ENCODE results near the gene ARHGEF33.
A peak's percentile ranks its signal among the peaks of the same experiment; 100 is the strongest.

ARHGEF33 gene

DNA sequence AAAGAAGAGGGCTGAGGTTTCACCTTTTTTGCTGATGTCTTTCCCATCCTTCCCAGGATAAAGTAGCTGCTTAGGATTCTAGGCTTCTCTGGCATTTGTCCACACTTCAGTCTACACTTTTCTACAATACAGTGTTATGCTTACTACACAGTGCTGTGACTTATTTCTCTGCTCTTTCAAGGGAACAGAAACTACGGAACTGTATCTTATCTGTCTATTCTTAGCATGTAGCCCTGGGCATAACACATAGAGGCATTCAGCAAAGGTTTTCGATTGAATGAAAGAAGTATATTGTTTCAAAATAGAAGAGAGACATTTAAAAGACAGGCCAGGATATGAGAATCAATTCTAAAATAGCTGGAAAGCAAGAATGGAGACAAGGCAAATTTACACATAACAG is 110.9 kb downstream of the ARHGEF33 start:
- no peak for DNase-seq (ENCODE audit: low read depth, low spot score)
- H3K27ac ChIP-seq = no peak overlapping the region

DNA sequence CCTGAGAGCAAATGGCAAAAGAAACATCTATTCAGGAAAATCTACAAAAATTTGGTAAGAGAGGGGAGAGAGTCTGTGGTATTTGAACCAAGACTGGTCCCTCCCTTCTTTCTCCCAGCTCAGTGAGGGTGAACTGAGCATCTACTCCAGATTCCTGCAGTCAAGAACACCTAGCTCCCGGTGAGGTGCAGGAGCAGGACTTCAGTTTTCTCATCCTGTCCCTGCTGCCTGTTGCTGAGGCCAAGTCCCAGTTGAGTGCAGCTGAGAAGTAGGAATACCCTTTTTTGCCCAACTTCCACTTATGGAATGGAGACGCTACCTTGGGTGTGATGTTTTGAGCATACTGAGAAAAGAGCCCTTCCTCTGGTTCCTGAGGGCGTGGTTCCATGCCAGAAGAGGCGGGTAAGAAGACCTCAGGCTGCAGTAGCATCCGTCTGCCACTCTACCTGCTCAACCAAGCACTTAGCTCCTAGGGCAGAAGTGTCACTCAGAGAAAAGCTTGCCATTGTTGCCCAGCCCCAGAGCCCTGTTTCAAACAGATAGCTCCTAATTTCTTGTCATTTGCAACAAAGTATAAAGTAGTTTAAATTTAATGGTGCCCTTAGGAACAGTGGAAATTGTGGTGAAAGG is 118.3 kb downstream of the ARHGEF33 start:
- no peak overlapping the region for H3K27ac ChIP-seq
- DNase-seq (ENCODE audit: low read depth, low spot score) = no peak

DNA sequence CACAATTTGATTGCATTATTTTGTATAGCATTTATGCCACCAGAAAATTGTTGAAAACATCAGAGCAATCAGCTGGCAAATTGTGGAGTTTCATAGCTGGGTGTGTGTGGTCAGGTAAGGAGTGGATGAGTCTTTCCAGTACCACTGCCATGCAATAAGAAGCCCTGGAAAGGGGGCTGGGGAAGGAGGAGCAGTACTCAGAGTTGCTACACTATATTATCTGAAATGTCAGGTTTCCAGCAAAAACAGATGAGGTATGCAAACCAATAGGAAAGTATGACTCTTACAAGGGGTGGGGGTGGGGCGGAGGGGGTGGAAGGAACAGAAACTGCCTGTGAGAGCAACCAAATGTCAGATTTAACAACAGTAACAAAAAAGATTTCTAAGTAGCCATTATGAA is 119.0 kb downstream of the ARHGEF33 start:
- H3K27ac ChIP-seq = no peak overlapping the region
- no peak for DNase-seq (ENCODE audit: low read depth, low spot score)

DNA sequence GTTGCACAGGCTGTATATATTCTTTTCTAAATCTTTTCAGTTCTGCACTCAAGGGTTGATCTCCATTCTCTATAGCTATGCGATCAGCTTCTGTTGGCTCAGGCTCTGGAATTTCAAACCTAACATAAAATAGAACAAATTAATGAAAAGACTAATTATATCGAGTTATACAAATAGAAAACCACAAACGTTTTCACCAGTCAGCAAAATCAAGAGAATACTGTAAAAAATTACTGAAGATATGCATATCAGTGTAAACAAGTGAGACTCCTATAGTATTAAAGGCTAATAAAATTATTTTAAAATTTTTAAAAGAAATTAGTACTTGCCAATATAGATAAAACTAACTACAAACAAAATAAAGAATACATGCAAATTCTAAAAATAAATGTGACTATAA is 124.2 kb downstream of the ARHGEF33 start:
- no peak for DNase-seq (ENCODE audit: low read depth, low spot score)
- no peak overlapping the region for H3K27ac ChIP-seq

DNA sequence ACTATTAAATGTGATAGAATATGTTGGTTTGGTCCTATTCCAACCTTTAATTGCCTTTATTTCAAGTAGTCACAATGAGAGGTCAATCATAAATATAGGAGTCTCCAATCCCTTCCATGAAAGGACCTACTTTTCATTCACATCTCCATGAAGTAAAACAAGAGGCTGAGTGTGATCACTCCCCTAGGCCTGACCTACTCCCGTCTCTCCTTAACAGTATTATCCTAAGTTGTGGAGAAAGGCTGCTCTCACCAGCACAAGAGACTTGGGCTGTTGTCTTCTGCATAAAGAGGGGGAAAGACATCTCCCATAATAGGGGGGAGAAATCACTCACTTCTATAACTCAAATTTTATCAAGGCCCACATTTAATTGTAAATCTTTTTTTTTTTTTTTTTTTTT is 125.7 kb downstream of the ARHGEF33 start:
- no peak overlapping the region for H3K27ac ChIP-seq
- DNase-seq (ENCODE audit: low read depth, low spot score) = no peak

DNA sequence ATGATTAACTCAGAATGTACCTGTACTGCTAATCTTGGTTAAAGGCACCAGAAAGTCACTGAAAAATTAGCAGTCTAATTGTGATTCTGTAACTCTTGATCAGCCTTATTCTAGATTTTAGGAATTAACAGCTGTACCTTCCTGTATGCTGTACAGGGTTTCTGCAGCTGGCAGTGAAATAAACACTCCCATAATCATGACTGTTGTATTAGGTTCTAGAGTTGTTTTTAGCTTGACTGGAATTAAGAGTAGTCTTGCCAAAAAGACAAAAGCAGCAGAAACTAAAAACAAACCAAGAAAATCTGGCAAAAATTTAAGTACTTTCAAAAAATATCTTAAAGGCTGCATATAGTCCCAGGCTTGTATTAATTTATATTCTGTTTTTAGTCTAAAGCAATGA is 127.7 kb downstream of the ARHGEF33 start:
- no peak overlapping the region for H3K27ac ChIP-seq
- DNase-seq (ENCODE audit: low read depth, low spot score) = no peak

DNA sequence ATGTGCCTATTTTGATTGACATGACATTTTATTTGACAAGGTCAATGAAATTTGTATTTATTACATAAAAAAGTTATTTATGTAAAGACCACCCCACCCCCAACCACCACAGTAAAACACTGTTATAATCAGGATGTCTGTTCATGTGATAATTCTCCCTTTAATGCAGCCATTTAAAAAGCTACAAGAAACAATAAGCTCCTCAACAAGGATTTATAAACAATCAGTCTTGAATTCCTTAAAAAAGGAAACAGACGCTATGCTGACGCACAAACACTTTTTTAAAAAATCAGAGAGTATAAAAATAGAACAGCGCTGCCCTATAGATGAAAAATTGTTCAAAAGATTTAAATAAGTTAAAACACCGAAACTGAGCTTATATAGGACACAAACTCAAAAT is 129.0 kb downstream of the ARHGEF33 start:
- no peak for DNase-seq (ENCODE audit: low read depth, low spot score)
- no peak overlapping the region for H3K27ac ChIP-seq

DNA sequence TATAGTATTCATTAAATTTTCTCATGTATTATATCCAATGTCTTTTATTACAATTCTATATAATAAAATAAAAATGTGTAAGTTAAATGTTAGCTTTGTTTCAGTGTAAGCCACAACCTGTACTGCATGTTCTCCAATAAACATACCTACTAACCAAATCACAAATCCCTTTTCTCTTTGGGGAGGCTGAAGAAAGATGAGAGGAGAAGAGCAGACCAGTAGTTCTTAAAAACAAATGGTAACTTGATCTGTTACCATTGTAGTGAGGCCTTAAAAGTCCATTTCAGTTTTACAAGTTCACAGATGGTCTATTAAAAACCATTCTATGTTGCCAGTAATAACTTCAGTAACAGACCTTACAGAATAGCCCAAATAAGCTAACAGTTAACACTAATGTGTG is 130.7 kb downstream of the ARHGEF33 start:
- H3K27ac ChIP-seq = no peak overlapping the region
- no peak for DNase-seq (ENCODE audit: low read depth, low spot score)

DNA sequence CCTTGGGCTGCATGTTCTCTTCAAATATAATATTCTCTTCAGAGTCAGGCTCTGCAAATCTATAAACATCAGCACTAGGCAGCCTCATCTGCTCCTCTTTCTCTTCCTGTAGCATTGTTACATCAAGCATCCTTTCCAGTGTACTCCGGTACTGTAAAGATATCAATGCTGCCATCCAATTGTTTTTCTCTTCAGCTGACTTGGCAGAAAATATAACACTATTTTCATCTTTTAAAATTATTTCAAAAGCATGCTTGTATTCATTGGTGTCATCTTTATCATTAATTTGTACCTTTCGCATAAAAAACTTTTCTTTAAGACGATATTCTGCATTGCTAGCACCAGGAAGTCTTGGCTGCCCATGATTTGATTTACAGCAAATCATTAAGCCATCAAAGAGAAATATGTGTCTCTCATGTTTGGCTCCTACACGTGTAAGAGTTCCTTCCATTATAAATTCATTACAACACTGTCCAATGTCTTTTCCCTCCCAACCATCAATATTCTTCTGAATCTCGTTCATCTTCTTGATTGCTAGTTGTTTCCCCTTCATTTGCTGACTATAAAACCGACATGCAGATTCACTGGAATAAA is 133.1 kb downstream of the ARHGEF33 start:
- DNase-seq (ENCODE audit: low read depth, low spot score) = no peak
- no peak overlapping the region for H3K27ac ChIP-seq

DNA sequence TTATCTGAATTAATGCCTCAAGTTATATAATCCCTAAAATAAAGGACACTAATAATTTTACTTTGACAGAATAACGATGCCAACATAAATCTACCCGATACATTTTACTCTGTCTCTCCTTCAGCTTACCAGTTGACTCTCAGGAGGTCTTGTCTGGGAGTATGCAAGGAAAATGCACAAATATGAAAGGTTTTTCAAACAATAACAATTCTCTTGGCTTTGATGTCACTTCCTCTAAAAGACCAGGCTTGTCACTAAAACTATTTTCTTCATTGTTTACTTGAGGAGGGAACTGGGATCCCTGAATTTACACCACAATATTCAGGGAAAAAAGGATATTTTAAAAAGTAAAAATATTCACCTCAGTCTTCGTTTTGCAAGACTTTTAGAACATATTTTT is 134.0 kb downstream of the ARHGEF33 start:
- no peak for DNase-seq (ENCODE audit: low read depth, low spot score)
- H3K27ac ChIP-seq = no peak overlapping the region

DNA sequence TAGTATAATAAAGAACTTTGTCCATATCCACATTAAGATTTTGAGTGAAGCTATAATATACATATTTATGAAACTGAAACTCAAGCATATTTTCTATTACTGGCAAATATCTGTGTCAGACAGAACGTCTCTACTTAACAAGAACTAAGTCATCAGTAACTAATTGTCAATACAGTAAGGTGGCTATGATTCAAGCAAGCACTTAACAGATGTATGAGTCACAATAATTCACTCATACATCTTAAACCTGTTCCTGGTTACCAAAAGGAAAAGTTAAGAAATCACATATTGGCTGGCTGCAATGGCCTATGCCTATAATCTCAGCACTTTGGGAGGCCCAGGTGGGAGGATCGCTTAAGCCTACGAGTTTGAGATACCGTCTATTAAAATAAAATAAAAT is 135.2 kb downstream of the ARHGEF33 start:
- peak; percentile 68 for DNase-seq (ENCODE audit: low read depth, low spot score)

More for the DNA sequence above, 135.2 kb downstream of the ARHGEF33 start:
- no peak overlapping the region for H3K27ac ChIP-seq
